Loucy (cell line): ENCODE data around the gene UBE2U.
"Not testable (repeated sequence)": the region's sequence is repeated elsewhere in the genome, so short reads cannot be mapped to it uniquely, and the experiment has no call there.

Experiments used
- H2AFZ ChIP-seq: fragments of 200-600 bp; sonication (generic); 2 replicates; pipeline ENCODE4 v1.6.0; 2016; ENCODE audit warnings: antibody characterized with exemption, mild to moderate bottlenecking, low read length, moderate library complexity
- H3F3A ChIP-seq: fragments of 200-600 bp; 2 replicates; pipeline ENCODE4 v1.6.0; 2016; ENCODE audit warnings: antibody characterized with exemption, low read depth, mild to moderate bottlenecking
- H3K27me3 ChIP-seq: fragments of 200-600 bp; sonication (generic); 2 replicates; pipeline ENCODE4 v1.6.1; 2014; ENCODE audit warnings: low read length, mild to moderate bottlenecking; ENCODE audit not compliant: insufficient read depth, poor library complexity, severe bottlenecking
- H3K36me3 ChIP-seq: fragments of 200-600 bp; sonication (generic); 2 replicates; pipeline ENCODE4 v1.6.1; 2016; ENCODE audit warnings: low read length; ENCODE audit not compliant: insufficient read depth
- H3K4me1 ChIP-seq: fragments of 200-600 bp; sonication (generic); 2 replicates; pipeline ENCODE4 v1.5.1; 2014; ENCODE audit warnings: low read length, mild to moderate bottlenecking; ENCODE audit not compliant: insufficient read depth, poor library complexity, severe bottlenecking
- H3K4me2 ChIP-seq: fragments of 200-600 bp; sonication (generic); 2 replicates; pipeline ENCODE4 v1.6.0; 2014; ENCODE audit warnings: antibody characterized with exemption, low read length, low read depth, mild to moderate bottlenecking; ENCODE audit not compliant: poor library complexity, severe bottlenecking
- H3K4me3 ChIP-seq: fragments of 200-600 bp; sonication (generic); 2 replicates; pipeline ENCODE4 v1.5.1; 2014; ENCODE audit warnings: low read length, mild to moderate bottlenecking, mixed read lengths; ENCODE audit not compliant: poor library complexity, severe bottlenecking
- H3K79me2 ChIP-seq: fragments of 200-600 bp; sonication (generic); 2 replicates; pipeline ENCODE4 v1.6.1; 2014; ENCODE audit warnings: low read length; ENCODE audit not compliant: insufficient read depth
- H3K9ac ChIP-seq: fragments of 200-600 bp; sonication (generic); 2 replicates; pipeline ENCODE4 v1.6.0; 2014; ENCODE audit warnings: mild to moderate bottlenecking, low read depth, low read length, moderate library complexity; ENCODE audit not compliant: poor library complexity, severe bottlenecking
- H3K9me2 ChIP-seq: fragments of 200-600 bp; sonication (generic); replicated peaks from 2 replicates; pipeline ENCODE4 v1.6.1; 2016; ENCODE audit warnings: low read depth, low read length, mixed read lengths
- H3K9me3 ChIP-seq: fragments of 200-600 bp; sonication (generic); 2 replicates; pipeline ENCODE4 v1.6.1; 2014; ENCODE audit warnings: mild to moderate bottlenecking, antibody characterized with exemption, low read length, low read depth; ENCODE audit not compliant: insufficient read depth
- H4K20me1 ChIP-seq: fragments of 200-600 bp; sonication (generic); 2 replicates; pipeline ENCODE4 v1.6.0; 2014; ENCODE audit warnings: antibody characterized with exemption, low read length, mild to moderate bottlenecking; ENCODE audit not compliant: insufficient read depth, poor library complexity, severe bottlenecking
- CTCF ChIP-seq: fragments of 200-600 bp; sonication (generic); conservative IDR thresholded peaks from 2 replicates; pipeline ENCODE4 v1.5.1; 2014; ENCODE audit warnings: mild to moderate bottlenecking, antibody characterized with exemption, low read length
- EZH2phosphoT487 ChIP-seq: fragments of 200-600 bp; IDR thresholded peaks from 2 replicates; pipeline ENCODE4 v1.6.1; 2018; ENCODE audit warnings: antibody characterized with exemption, mild to moderate bottlenecking, moderate library complexity, borderline replicate concordance

UBE2U gene

GRCh38 chr1:64236541-64236954 is 33.1 kb downstream of the UBE2U start:
- Histone ChIP-seq H3K4me1 (no peaks in the 10 kb centered on the region), H3K79me2 (no peaks in the 10 kb centered on the region), H3K4me2 (no peak overlapping the region), H3F3A (no peaks in the 10 kb centered on the region), H3K9ac (no peak overlapping the region), H3K27me3 (no peaks in the 10 kb centered on the region), H3K9me2 (no peaks in the 10 kb centered on the region), H2AFZ (no peak overlapping the region), H3K36me3 (no peaks in the 10 kb centered on the region), H3K9me3 (no peaks in the 10 kb centered on the region), H4K20me1 (no peaks in the 10 kb centered on the region), H3K4me3 (no peak overlapping the region)
- TF ChIP-seq CTCF (no peak), EZH2phosphoT487 (no peak)

DNA sequence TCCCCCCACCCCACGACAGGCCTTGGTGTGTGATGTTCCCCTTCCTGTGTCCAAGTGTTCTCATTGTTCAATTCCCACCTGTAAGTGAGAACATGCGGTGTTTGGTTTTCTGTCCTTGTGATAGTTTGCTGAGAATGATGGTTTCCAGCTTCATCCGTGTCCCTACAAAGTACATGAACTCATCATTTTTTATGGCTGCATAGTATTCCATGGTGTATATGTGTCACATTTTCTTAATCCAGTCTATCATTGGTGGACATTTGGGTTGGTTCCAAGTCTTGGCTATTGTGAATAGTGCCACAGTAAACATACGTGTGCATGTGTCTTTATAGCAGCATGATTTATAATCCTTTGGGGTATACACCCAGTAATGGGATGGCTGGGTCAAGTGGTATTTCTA is 36.1 kb downstream of the UBE2U start:
- H3K36me3 ChIP-seq, H3K27me3 ChIP-seq, H3K9me3 ChIP-seq, H3K4me3 ChIP-seq, H3K9ac ChIP-seq, H3K4me1 ChIP-seq, H3K9me2 ChIP-seq, H2AFZ ChIP-seq, H3F3A ChIP-seq, H3K79me2 ChIP-seq, H3K4me2 ChIP-seq, H4K20me1 ChIP-seq: not testable (repeated sequence)

GRCh38 chr1:64240206-64240605 is 36.8 kb downstream of the UBE2U start:
- H3K9me2 ChIP-seq: no peaks in the 10 kb centered on the region
- H3K4me2 ChIP-seq: no peak overlapping the region
- H3K9me3 ChIP-seq: no peaks in the 10 kb centered on the region
- no peaks in the 10 kb centered on the region for H3F3A ChIP-seq
- no peaks in the 10 kb centered on the region for H4K20me1 ChIP-seq
- no peaks in the 10 kb centered on the region for H3K27me3 ChIP-seq
- no peak overlapping the region for H2AFZ ChIP-seq
- no peaks in the 10 kb centered on the region for H3K79me2 ChIP-seq
- no peaks in the 10 kb centered on the region for H3K36me3 ChIP-seq
- H3K4me1 ChIP-seq: peaks cover 9% of the 10 kb centered on the region
- no peak overlapping the region for H3K9ac ChIP-seq
- H3K4me3 ChIP-seq: no peak overlapping the region
- TF ChIP-seq CTCF (no peak), EZH2phosphoT487 (no peak)

DNA sequence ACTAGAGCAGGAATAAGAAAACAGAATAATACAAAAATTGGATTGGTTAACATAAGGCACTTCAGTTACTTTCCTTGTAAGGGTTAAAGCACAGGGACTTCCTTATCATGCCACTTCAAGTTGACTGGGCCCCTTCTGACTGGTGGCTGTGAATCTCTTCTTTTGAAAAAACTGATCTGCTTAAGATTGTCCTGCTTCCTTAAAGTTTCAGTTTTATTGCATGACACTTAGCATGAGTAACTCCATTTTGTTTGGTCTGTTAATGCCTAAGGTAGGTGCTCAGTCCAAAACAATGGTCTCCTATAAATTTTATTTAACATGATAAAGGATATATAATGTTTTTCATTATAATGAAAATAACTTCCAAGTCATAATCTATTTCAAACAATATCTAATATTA is 37.6 kb downstream of the UBE2U start:
- Histone ChIP-seq H3K79me2 (no peaks in the 10 kb centered on the region), H4K20me1 (no peaks in the 10 kb centered on the region), H3K36me3 (no peaks in the 10 kb centered on the region), H3K9me3 (no peaks in the 10 kb centered on the region), H3K9ac (no peak overlapping the region), H3K4me1 (peaks cover 9% of the 10 kb centered on the region), H3K4me3 (no peak overlapping the region), H3K27me3 (no peaks in the 10 kb centered on the region), H3K9me2 (no peaks in the 10 kb centered on the region), H3K4me2 (no peak overlapping the region), H3F3A (no peaks in the 10 kb centered on the region), H2AFZ (no peak overlapping the region)
- TF ChIP-seq EZH2phosphoT487: no peak
- no peak for TF ChIP-seq CTCF
